Natural killer cell (primary cell): Measurements from ENCODE around the gene BAG5. TPM values are rescaled to one million over a fixed set of nuclear protein-coding genes. Genes with fewer than 3 reads are reported as not detected.

Experiments
- ATAC-seq, 3 donors: fragments of 150-1000 bp in 2 of 3; fragments of 200-7000 bp in 1 of 3; cut with Tn5 transposase; 1 replicate in 1 of 3; 2 replicates in 2 of 3; pipeline ENCODE4 v1.10.0; 2021; ENCODE audit warnings: mild to moderate bottlenecking in 2 of 3, moderate library complexity in 2 of 3
- DNase-seq, 2 donors: peaks; one replicate each; pipeline versions ENCODE4 v3.0.0 to v3.0.0-alpha.2; 2013 to 2021; ENCODE audit warnings: mixed read lengths in 1 of 2
- H3K27ac ChIP-seq: one replicate; pipeline ENCODE4 v1.5.1; 2013; ENCODE audit warnings: mild to moderate bottlenecking, low read length
- H3K27me3 ChIP-seq: one replicate; pipeline ENCODE4 v1.6.1; 2013; ENCODE audit warnings: low read length; ENCODE audit not compliant: control insufficient read depth, insufficient read depth
- H3K36me3 ChIP-seq: one replicate; pipeline ENCODE4 v1.6.1; 2013; ENCODE audit warnings: low read length; ENCODE audit not compliant: control insufficient read depth, insufficient read depth
- H3K4me1 ChIP-seq: one replicate; pipeline ENCODE4 v1.6.1; 2013; ENCODE audit warnings: low read length; ENCODE audit not compliant: control insufficient read depth, insufficient read depth
- H3K4me3 ChIP-seq: one replicate; pipeline ENCODE4 v1.5.1; 2013; ENCODE audit warnings: low read length
- H3K9me3 ChIP-seq: one replicate; pipeline ENCODE4 v1.6.1; 2013; ENCODE audit warnings: low read length; ENCODE audit not compliant: control insufficient read depth, insufficient read depth
- H3K27ac Mint-ChIP-seq, 2 donors: one replicate each; pipeline ENCODE4 v1.8.0; 2022; ENCODE audit warnings: mild to moderate bottlenecking in 2 of 2, mixed read lengths in 2 of 2, moderate library complexity in 1 of 2
- H3K27me3 Mint-ChIP-seq, 2 donors: one replicate each; pipeline ENCODE4 v1.8.0; 2022; ENCODE audit warnings: low read depth in 2 of 2, mixed read lengths in 2 of 2
- H3K36me3 Mint-ChIP-seq: one replicate; pipeline ENCODE4 v1.8.0; 2022; ENCODE audit warnings: mixed read lengths
- H3K4me1 Mint-ChIP-seq, 2 donors: one replicate each; pipeline ENCODE4 v1.8.0; 2022; ENCODE audit warnings: mixed read lengths in 2 of 2
- H3K4me3 Mint-ChIP-seq: one replicate; pipeline ENCODE4 v1.8.0; 2022; ENCODE audit warnings: mild to moderate bottlenecking, moderate library complexity, mixed read lengths
- H3K9me3 Mint-ChIP-seq, 2 donors: one replicate each; pipeline ENCODE4 v1.8.0; 2022; ENCODE audit warnings: mixed read lengths in 2 of 2
- CTCF ChIP-seq: fragments of 200-600 bp; IDR thresholded peaks from one replicate; pipeline ENCODE4 v1.8.0; 2022; ENCODE audit warnings: antibody characterized with exemption
- WGBS: methylation state at CpG from one replicate; pipeline ENCODE4 v1.1.7; 2013; ENCODE audit warnings: missing lambda C conversion rate; ENCODE audit not compliant: insufficient coverage; 5-methylcytosine and 5-hydroxymethylcytosine counted together
- intact Hi-C: fragments of 100-400 bp; cut with micrococcal nuclease; formaldehyde crosslinking; loops from one replicate; pipeline ENCODE4 v1.14.2; 2022
- total RNA-seq, 4 donors: library from RNA; stranded (reverse); fragments of 120-200 nt in 1 of 4; gene quantifications; one replicate each; pipeline versions ENCODE4 v1.2.3 to v1.2.4, GENCODE V29; 2013 to 2022

The BAG5 gene
- total RNA-seq, 3 donors from 2014 or later (not counting 1 experiment from before 2014, with no cell fraction given): 36.1 to 48.0 (median 47.0) TPM

DNA sequence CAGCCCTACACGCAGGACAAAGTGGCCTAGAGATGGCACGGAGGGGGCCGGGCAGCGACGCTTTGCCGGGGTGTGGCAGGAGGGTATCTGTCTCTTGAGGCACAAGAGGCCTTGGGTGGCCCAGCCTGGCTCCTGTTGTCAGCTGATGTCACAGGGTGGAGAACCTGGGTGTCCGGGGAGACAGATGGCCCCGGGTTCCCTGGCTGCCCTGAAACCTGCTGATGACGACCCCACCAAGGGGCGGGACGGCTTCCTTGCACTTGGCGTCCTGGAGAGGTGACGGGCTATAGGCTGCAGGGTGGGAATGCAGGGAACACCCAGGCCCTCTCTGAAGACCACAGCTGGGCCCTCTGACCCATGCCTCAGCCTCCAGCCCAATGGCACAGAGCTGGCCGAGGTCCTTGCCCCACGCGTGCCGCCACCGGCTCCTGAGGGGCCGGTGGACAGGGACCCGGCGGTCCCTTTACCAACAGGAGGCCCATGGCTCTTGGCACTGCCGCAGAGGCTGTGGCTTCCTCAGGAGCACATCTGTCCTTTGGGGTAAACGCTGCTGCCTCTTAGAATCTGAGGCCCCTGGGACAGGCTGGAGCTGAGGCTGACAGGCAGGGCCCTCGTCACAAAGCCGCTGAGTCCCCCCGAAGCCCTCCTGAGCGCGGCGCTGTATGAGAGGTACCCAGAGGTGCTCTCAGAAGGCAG is 17.1 kb downstream of the BAG5 start:
- no peak overlapping the region for H3K27ac Mint-ChIP-seq
- no peak overlapping the region for H3K4me3 Mint-ChIP-seq
- intact Hi-C loops: no loop called here
- no peak for ATAC-seq
- H3K9me3 Mint-ChIP-seq: no peaks in the 10 kb centered on the region
- Histone ChIP-seq H3K4me3 (no peak overlapping the region), H3K27ac (no peak overlapping the region), H3K27me3 (no peaks in the 10 kb centered on the region), H3K9me3 (no peaks in the 10 kb centered on the region), H3K4me1 (peaks cover 8% of the 10 kb centered on the region), H3K36me3 (no peaks in the 10 kb centered on the region)
- WGBS: 92% methylated on average over 29 of the region's 29 CpGs
- H3K4me1 Mint-ChIP-seq: no peaks in the 10 kb centered on the region
- DNase-seq: no peak
- no peak for TF ChIP-seq CTCF
- H3K27me3 Mint-ChIP-seq: no peaks in the 10 kb centered on the region
- no peaks in the 10 kb centered on the region for H3K36me3 Mint-ChIP-seq

GRCh38 chr14:103544388-103545218 is 17.9 kb downstream of the BAG5 start:
- WGBS: 88% methylated on average over 35 of the region's 35 CpGs
- intact Hi-C loops: no loop called here
- no peak overlapping the region for H3K27ac ChIP-seq

DNA sequence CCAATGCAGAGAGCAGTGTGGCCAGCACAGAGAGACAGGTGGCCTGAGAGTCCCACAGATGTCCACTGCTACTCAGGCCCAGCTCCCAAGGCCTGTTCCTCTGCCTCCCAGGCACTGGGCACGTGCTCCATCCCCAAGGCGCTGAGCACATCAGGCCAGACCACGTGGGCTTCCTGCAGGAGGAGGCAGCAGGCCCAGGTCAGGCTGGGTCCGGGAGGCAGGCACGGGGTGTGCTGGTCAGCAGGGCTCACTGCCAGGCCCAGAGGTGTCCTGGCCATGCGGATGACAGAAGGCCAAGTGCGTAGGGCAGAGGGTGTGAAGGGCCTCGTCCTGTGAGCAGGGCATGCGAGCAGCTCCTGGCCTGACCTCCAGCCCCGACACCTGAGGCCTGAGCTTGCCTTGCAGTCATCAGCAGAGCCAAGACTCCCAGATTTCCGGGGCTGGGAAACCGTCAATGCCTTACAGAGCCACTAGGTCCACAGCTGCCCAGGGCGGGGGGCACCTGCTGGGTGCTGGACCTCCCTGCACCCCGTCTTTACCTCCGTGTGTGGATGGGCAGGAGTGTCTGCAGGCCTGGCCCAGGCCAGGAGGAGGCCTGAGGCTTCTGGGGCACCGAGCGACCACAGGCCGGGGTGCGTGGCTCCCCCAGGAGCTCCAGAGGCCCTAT is 18.6 kb downstream of the BAG5 start:
- WGBS: 84% methylated on average over 19 of the region's 19 CpGs
- Mint-ChIP-seq H3K9me3 (no peaks in the 10 kb centered on the region), H3K4me1 (peaks cover 0 to 5% of the 10 kb centered on the region in 2 donors), H3K36me3 (no peaks in the 10 kb centered on the region), H3K27ac (no peak overlapping the region), H3K4me3 (no peak overlapping the region), H3K27me3 (peaks cover 0 to 2% of the 10 kb centered on the region in 2 donors)
- no peak for ATAC-seq
- Histone ChIP-seq H3K27me3 (no peaks in the 10 kb centered on the region), H3K36me3 (no peaks in the 10 kb centered on the region), H3K9me3 (no peaks in the 10 kb centered on the region), H3K27ac (no peak overlapping the region), H3K4me1 (peaks cover 8% of the 10 kb centered on the region), H3K4me3 (no peak overlapping the region)
- intact Hi-C loops: no loop called here
- no peak for DNase-seq
- no peak for TF ChIP-seq CTCF

More at GRCh38 chr14:103544388-103545218, 17.9 kb downstream of the BAG5 start:
- ATAC-seq (no peak), DNase-seq (no peak)
- H3K4me1 ChIP-seq: peaks cover 8% of the 10 kb centered on the region
- Mint-ChIP-seq H3K27me3 (no peaks in the 10 kb centered on the region), H3K27ac (no peak overlapping the region), H3K4me1 (peaks cover 0 to under 1% of the 10 kb centered on the region in 2 donors), H3K4me3 (no peak overlapping the region), H3K36me3 (no peaks in the 10 kb centered on the region), H3K9me3 (no peaks in the 10 kb centered on the region)
- H3K27me3 ChIP-seq: no peaks in the 10 kb centered on the region
- no peaks in the 10 kb centered on the region for H3K9me3 ChIP-seq
- H3K4me3 ChIP-seq: no peak overlapping the region
- TF ChIP-seq CTCF: no peak
- H3K36me3 ChIP-seq: no peaks in the 10 kb centered on the region
